Body of pancreas (tissue), 4 donors: ENCODE measurements around the gene CENPO. TPM values are rescaled to one million over a fixed set of nuclear protein-coding genes. Genes with fewer than 3 reads are reported as not detected.
A peak's percentile ranks its signal among the peaks of the same experiment; 100 is the strongest.
"Not testable (repeated sequence)": the region's sequence is repeated elsewhere in the genome, so short reads cannot be mapped to it uniquely, and the experiment has no call there.

Source experiments
- ATAC-seq: fragments of 150-250 bp; one replicate; pipeline ENCODE4 v1.9.1; 2016
- DNase-seq, 4 donors: peaks; one replicate each; pipeline ENCODE4 v3.0.0-alpha.2; 2019
- H3K27ac ChIP-seq, 4 donors: fragments of 200-600 bp; sonication (generic); 1 replicate in 3 of 4; 2 replicates in 1 of 4; pipeline versions ENCODE4 v1.5.1 to v1.6.1; 2016 to 2019; ENCODE audit warnings: mild to moderate bottlenecking in 1 of 4, mixed read lengths in 1 of 4, moderate library complexity in 1 of 4
- H3K27me3 ChIP-seq, 2 donors: fragments of 200-600 bp; sonication (generic); one replicate each; pipeline ENCODE4 v1.6.0; 2016; ENCODE audit warnings: mild to moderate bottlenecking in 1 of 2
- H3K36me3 ChIP-seq, 2 donors: fragments of 200-600 bp; sonication (generic); replicated peaks in 1 of 2; 2 replicates each; pipeline ENCODE4 v1.5.1; 2016; ENCODE audit warnings: low read depth in 2 of 2; ENCODE audit not compliant: insufficient read depth in 1 of 2
- H3K4me1 ChIP-seq: fragments of 200-600 bp; sonication (generic); one replicate; pipeline ENCODE4 v1.6.0; 2016
- H3K4me3 ChIP-seq, 2 donors: fragments of 200-600 bp; sonication (generic); 1 replicate in 1 of 2; 2 replicates in 1 of 2; pipeline ENCODE4 v1.5.1; 2016 to 2019
- H3K9me3 ChIP-seq, 3 donors: fragments of 200-600 bp; sonication (generic); 1 replicate in 2 of 3; 2 replicates in 1 of 3; pipeline ENCODE4 v1.5.1; 2016
- CTCF ChIP-seq, 7 experiments: fragments of 450-650 bp in 4 of 7; fragments of 200-600 bp in 3 of 7; sonication (generic) in 3 of 7; IDR thresholded peaks; one replicate each; pipeline ENCODE4 v1.5.1; 2016 to 2019; ENCODE audit warnings: antibody characterized with exemption in 7 of 7
- POLR2A ChIP-seq, 3 donors: fragments of 450-650 bp; IDR thresholded peaks; one replicate each; pipeline ENCODE4 v1.6.1; 2016; ENCODE audit warnings: antibody characterized with exemption in 3 of 3, mild to moderate bottlenecking in 2 of 3
- whole genome bisulfite sequencing, 2 donors: methylation state at CpG; one replicate each; pipeline ENCODE4 v1.1.5; 2017; 5-methylcytosine and 5-hydroxymethylcytosine counted together
- intact Hi-C: fragments of 100-400 bp; cut with DNase I; formaldehyde crosslinking; loops from one replicate; pipeline ENCODE4 v1.15.1; 2023
- total RNA-seq, 2 donors: library from RNA; depleted of rRNA; stranded (reverse); fragments of >200 nt; gene quantifications; one replicate each; pipeline ENCODE4 v1.1.0, GENCODE V29; 2016

CENPO gene
- total RNA-seq, 2 donors from 2014 or later, result 2.0 to 2.6 TPM

- DNase-seq, result no peak
- H3K9me3 ChIP-seq, result no peaks in the 10 kb centered on the region
- TF ChIP-seq CTCF (IDR thresholded peaks at IDR 0.05), result no peak
- TF ChIP-seq POLR2A (IDR thresholded peaks at IDR 0.05), result no peak
- no peak for ATAC-seq
- H3K27me3 ChIP-seq, result no peaks in the 10 kb centered on the region
- WGBS, 2 donors, result 3 to 8% methylated on average over 12 to 14 of the region's 14 CpGs
- no peak overlapping the region for H3K27ac ChIP-seq
- intact Hi-C loops, result no loop called here
- no peaks in the 10 kb centered on the region for H3K36me3 ChIP-seq
- peak overlapping the region; percentile 65 to 94 for H3K4me3 ChIP-seq
- peaks cover 15% of the 10 kb centered on the region for H3K4me1 ChIP-seq
Measured at GRCh38 chr2:24793761-24794435, 673 bp downstream of the CENPO start.

DNA sequence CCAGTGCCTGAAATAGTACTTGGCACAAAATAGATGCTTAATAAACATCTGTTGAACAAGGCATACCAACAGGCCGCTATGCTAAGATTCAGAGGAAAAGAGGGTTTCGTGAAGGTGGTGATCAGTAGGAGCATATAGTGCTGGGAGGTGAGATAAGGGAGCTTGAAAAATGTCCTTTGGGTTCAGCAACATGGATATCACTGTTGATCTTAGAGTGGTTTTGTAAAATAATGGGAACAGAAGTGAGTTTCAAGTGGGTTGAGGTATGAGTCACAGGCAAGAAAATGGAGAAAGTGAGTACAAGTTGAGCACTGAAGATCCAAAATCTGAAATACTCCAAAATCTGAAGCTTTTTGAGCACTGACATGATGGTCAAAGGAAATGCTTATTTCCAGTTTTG is 4.4 kb downstream of the CENPO start:
- Histone ChIP-seq H3K9me3 (no peaks in the 10 kb centered on the region), H3K27me3 (no peaks in the 10 kb centered on the region), H3K27ac (no peak overlapping the region), H3K36me3 (no peaks in the 10 kb centered on the region), H3K4me3 (no peak overlapping the region), H3K4me1 (peaks cover 6% of the 10 kb centered on the region)
- DNase-seq (no peak), ATAC-seq (no peak)
- no peak for TF ChIP-seq POLR2A (IDR thresholded peaks at IDR 0.05)
- no peak for TF ChIP-seq CTCF (IDR thresholded peaks at IDR 0.05)
- 92 to 94% methylated on average over 2 of the region's 2 CpGs for WGBS, 2 donors
- intact Hi-C loops, result no loop called here

GRCh38 chr2:24800487-24800886 is 7.3 kb downstream of the CENPO start:
- H3K27ac ChIP-seq, DNase-seq, intact Hi-C loops, H3K36me3 ChIP-seq, H3K4me1 ChIP-seq, H3K9me3 ChIP-seq, ATAC-seq, H3K4me3 ChIP-seq, H3K27me3 ChIP-seq: not testable (repeated sequence)
- 82 to 100% methylated on average over 5 of the region's 5 CpGs for WGBS, 2 donors

DNA sequence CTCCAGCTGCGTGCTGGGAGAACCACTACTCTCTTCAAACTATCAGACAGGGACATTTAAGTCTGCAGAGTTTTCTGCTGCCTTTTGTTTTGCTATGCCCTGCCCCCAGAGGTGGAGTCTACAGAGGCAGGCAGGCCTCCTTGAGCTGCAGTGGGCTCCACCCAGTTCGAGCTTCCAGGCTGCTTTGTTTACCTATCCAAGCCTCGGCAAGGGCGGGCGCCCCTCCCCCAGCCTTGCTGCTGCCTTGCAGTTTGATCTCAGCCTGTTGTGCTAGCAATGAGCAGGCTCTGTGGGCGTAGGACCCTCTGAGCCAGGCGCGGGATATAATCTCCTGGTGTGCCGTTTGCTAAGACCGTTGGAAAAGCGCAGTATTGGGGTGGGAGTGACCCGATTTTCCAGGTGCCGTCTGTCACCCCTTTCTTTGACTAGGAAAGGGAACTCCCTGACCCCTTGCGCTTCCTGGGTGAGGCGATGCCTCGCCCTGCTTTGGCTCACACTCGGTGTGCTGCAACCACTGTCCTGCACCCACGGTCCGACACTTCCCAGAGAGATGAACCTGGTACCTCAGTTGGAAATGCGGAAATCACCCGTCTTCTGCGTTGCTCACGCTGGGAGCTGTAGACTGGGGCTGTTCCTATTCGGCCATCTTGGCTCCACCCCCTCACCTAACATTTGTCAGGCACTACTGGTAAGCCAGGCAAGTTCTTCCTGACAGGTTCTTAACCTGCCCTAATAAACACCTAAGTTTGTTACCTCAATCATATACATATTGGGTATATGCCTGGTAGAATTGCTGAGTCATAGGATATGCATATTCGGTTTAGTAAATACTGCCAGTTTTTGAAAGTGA is 12.8 kb downstream of the CENPO start:
- H3K27me3 ChIP-seq, intact Hi-C loops, H3K4me3 ChIP-seq, ATAC-seq, H3K4me1 ChIP-seq, H3K36me3 ChIP-seq, DNase-seq, H3K9me3 ChIP-seq, H3K27ac ChIP-seq: not testable (repeated sequence)
- 89 to 94% methylated on average over 19 to 25 of the region's 25 CpGs for WGBS, 2 donors

DNA sequence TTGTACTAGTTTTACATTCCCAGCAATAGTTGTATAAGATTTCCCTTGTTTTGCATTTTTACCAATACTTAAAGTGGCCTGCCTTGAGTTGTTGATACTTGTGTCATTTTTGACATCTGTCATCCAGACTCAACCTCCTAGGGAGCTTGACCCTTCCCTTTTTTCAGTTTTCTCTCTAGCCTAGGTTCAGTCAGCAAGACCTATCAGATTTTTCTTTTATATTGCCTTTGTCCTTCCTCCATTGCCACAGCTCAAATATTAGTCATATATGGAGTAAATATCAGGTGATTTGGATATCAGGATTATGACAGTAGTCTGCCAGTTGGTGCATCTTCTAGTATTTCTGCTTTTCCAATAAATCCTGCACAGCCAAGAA is 13.4 kb downstream of the CENPO start:
- no peak overlapping the region for H3K4me3 ChIP-seq

More for the DNA sequence above, 13.4 kb downstream of the CENPO start:
- Histone ChIP-seq H3K27ac (no peak overlapping the region), H3K36me3 (no peaks in the 10 kb centered on the region), H3K9me3 (no peaks in the 10 kb centered on the region), H3K27me3 (no peaks in the 10 kb centered on the region), H3K4me1 (no peaks in the 10 kb centered on the region)
- TF ChIP-seq CTCF (IDR thresholded peaks at IDR 0.05) (no peak), POLR2A (IDR thresholded peaks at IDR 0.05) (no peak)
- DNase-seq (no peak), ATAC-seq (no peak)
- intact Hi-C loops, result no loop called here
